Liver (tissue), 3 donors: ENCODE data around the gene SESN3.

Experiments
- EGR1 ChIP-seq, 2 donors: IDR thresholded peaks; 2 replicates each; pipeline ENCODE4 v1.6.1; 2016 to 2018; ENCODE audit warnings: antibody characterized with exemption in 2 of 2, low read depth in 2 of 2
- FOXA1 ChIP-seq: IDR thresholded peaks from 2 replicates; pipeline ENCODE4 v1.6.1; 2016; ENCODE audit warnings: antibody characterized with exemption
- NR2F2 ChIP-seq: IDR thresholded peaks from 2 replicates; pipeline ENCODE4 v1.6.1; 2016; ENCODE audit warnings: antibody characterized with exemption
- REST ChIP-seq: IDR thresholded peaks from 2 replicates; pipeline ENCODE4 v1.6.1; 2016; ENCODE audit warnings: antibody characterized with exemption, mild to moderate bottlenecking
- SP1 ChIP-seq: IDR thresholded peaks from 2 replicates; pipeline ENCODE4 v1.6.1; 2018; ENCODE audit warnings: antibody characterized with exemption, mild to moderate bottlenecking
- TAF1 ChIP-seq: conservative IDR thresholded peaks from 2 replicates; pipeline ENCODE4 v1.6.1; 2016; ENCODE audit warnings: antibody characterized with exemption, mild to moderate bottlenecking
- TF ChIP-seq, protein P1 (sequence below): fragments of 150-350 bp; IDR thresholded peaks from 2 replicates; pipeline ENCODE4 v1.5.1; 2017; ENCODE audit warnings: improper control_type of control experiment, low read depth, low read length; ENCODE audit not compliant: missing input control
- TF ChIP-seq, protein P2 (sequence below): IDR thresholded peaks from 2 replicates; pipeline ENCODE4 v1.6.1; 2016; ENCODE audit warnings: antibody characterized with exemption
- TF ChIP-seq, protein P3 (sequence below): IDR thresholded peaks from 2 replicates; pipeline ENCODE4 v1.6.1; 2016; ENCODE audit warnings: antibody characterized with exemption
- TF ChIP-seq, protein P4 (sequence below): IDR thresholded peaks from 2 replicates; pipeline ENCODE4 v1.6.1; 2016; ENCODE audit warnings: antibody characterized with exemption
- donor health status: healthy.
- donor health status: healthy.

- TF ChIP-seq, protein P1, sequence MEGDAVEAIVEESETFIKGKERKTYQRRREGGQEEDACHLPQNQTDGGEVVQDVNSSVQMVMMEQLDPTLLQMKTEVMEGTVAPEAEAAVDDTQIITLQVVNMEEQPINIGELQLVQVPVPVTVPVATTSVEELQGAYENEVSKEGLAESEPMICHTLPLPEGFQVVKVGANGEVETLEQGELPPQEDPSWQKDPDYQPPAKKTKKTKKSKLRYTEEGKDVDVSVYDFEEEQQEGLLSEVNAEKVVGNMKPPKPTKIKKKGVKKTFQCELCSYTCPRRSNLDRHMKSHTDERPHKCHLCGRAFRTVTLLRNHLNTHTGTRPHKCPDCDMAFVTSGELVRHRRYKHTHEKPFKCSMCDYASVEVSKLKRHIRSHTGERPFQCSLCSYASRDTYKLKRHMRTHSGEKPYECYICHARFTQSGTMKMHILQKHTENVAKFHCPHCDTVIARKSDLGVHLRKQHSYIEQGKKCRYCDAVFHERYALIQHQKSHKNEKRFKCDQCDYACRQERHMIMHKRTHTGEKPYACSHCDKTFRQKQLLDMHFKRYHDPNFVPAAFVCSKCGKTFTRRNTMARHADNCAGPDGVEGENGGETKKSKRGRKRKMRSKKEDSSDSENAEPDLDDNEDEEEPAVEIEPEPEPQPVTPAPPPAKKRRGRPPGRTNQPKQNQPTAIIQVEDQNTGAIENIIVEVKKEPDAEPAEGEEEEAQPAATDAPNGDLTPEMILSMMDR, result no peak
- TF ChIP-seq, protein P2, sequence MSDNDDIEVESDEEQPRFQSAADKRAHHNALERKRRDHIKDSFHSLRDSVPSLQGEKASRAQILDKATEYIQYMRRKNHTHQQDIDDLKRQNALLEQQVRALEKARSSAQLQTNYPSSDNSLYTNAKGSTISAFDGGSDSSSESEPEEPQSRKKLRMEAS, result no peak
- TF ChIP-seq TAF1 (no peak), REST (no peak), NR2F2 (no peak), FOXA1 (no peak), EGR1 (IDR thresholded peaks at IDR 0.05; ENCODE audit: low read depth in 2 of 2) (no peak), SP1 (no peak)
- TF ChIP-seq, protein P3, sequence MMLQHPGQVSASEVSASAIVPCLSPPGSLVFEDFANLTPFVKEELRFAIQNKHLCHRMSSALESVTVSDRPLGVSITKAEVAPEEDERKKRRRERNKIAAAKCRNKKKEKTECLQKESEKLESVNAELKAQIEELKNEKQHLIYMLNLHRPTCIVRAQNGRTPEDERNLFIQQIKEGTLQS, result no peak
- TF ChIP-seq, protein P4, sequence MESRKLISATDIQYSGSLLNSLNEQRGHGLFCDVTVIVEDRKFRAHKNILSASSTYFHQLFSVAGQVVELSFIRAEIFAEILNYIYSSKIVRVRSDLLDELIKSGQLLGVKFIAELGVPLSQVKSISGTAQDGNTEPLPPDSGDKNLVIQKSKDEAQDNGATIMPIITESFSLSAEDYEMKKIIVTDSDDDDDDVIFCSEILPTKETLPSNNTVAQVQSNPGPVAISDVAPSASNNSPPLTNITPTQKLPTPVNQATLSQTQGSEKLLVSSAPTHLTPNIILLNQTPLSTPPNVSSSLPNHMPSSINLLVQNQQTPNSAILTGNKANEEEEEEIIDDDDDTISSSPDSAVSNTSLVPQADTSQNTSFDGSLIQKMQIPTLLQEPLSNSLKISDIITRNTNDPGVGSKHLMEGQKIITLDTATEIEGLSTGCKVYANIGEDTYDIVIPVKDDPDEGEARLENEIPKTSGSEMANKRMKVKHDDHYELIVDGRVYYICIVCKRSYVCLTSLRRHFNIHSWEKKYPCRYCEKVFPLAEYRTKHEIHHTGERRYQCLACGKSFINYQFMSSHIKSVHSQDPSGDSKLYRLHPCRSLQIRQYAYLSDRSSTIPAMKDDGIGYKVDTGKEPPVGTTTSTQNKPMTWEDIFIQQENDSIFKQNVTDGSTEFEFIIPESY, result no peak
These were observed 85.5 kb downstream of the SESN3 start for GRCh38 chr11:95145430-95146060.
